Body of pancreas (tissue), 4 donors: ENCODE results near the gene DPH1. TPM values are rescaled to one million over a fixed set of nuclear protein-coding genes. Genes with fewer than 3 reads are reported as not detected.

Source experiments
- ATAC-seq: fragments of 150-250 bp; one replicate; pipeline ENCODE4 v1.9.1; 2016
- DNase-seq, 4 donors: peaks; one replicate each; pipeline ENCODE4 v3.0.0-alpha.2; 2019
- H3K27ac ChIP-seq, 4 donors: fragments of 200-600 bp; sonication (generic); 1 replicate in 3 of 4; 2 replicates in 1 of 4; pipeline versions ENCODE4 v1.5.1 to v1.6.1; 2016 to 2019; ENCODE audit warnings: mild to moderate bottlenecking in 1 of 4, mixed read lengths in 1 of 4, moderate library complexity in 1 of 4
- H3K27me3 ChIP-seq, 2 donors: fragments of 200-600 bp; sonication (generic); one replicate each; pipeline ENCODE4 v1.6.0; 2016; ENCODE audit warnings: mild to moderate bottlenecking in 1 of 2
- H3K36me3 ChIP-seq, 2 donors: fragments of 200-600 bp; sonication (generic); replicated peaks in 1 of 2; 2 replicates each; pipeline ENCODE4 v1.5.1; 2016; ENCODE audit warnings: low read depth in 2 of 2; ENCODE audit not compliant: insufficient read depth in 1 of 2
- H3K4me1 ChIP-seq: fragments of 200-600 bp; sonication (generic); one replicate; pipeline ENCODE4 v1.6.0; 2016
- H3K4me3 ChIP-seq, 2 donors: fragments of 200-600 bp; sonication (generic); 1 replicate in 1 of 2; 2 replicates in 1 of 2; pipeline ENCODE4 v1.5.1; 2016 to 2019
- H3K9me3 ChIP-seq, 3 donors: fragments of 200-600 bp; sonication (generic); 1 replicate in 2 of 3; 2 replicates in 1 of 3; pipeline ENCODE4 v1.5.1; 2016
- CTCF ChIP-seq, 7 experiments: fragments of 450-650 bp in 4 of 7; fragments of 200-600 bp in 3 of 7; sonication (generic) in 3 of 7; IDR thresholded peaks; one replicate each; pipeline ENCODE4 v1.5.1; 2016 to 2019; ENCODE audit warnings: antibody characterized with exemption in 7 of 7
- POLR2A ChIP-seq, 3 donors: fragments of 450-650 bp; IDR thresholded peaks; one replicate each; pipeline ENCODE4 v1.6.1; 2016; ENCODE audit warnings: antibody characterized with exemption in 3 of 3, mild to moderate bottlenecking in 2 of 3
- WGBS, 2 donors: methylation state at CpG; one replicate each; pipeline ENCODE4 v1.1.5; 2017; 5-methylcytosine and 5-hydroxymethylcytosine counted together
- intact Hi-C: fragments of 100-400 bp; cut with DNase I; formaldehyde crosslinking; loops from one replicate; pipeline ENCODE4 v1.15.1; 2023
- total RNA-seq, 2 donors: library from RNA; depleted of rRNA; stranded (reverse); fragments of >200 nt; gene quantifications; one replicate each; pipeline ENCODE4 v1.1.0, GENCODE V29; 2016

The DPH1 gene
- total RNA-seq, 2 donors from 2014 or later: 34.8 to 77.8 TPM

GRCh38 chr17:2019723-2020122, 10.2 kb upstream of the DPH1 start:
- Histone ChIP-seq H3K27ac (no peak overlapping the region), H3K27me3 (no peaks in the 10 kb centered on the region), H3K4me3 (no peak overlapping the region), H3K36me3 (no peaks in the 10 kb centered on the region), H3K4me1 (peaks cover 12% of the 10 kb centered on the region), H3K9me3 (no peaks in the 10 kb centered on the region)
- 69 to 84% methylated on average over 7 to 8 of the region's 8 CpGs for WGBS, 2 donors
- DNase-seq (no peak), ATAC-seq (no peak)
- no peak for TF ChIP-seq CTCF (IDR thresholded peaks at IDR 0.05)
- no peak for TF ChIP-seq POLR2A (IDR thresholded peaks at IDR 0.05)
- intact Hi-C loops: no loop called here

- Histone ChIP-seq H3K27me3 (no peaks in the 10 kb centered on the region), H3K4me3 (no peak overlapping the region), H3K27ac (no peak overlapping the region), H3K9me3 (no peaks in the 10 kb centered on the region), H3K36me3 (no peaks in the 10 kb centered on the region), H3K4me1 (peaks cover 22% of the 10 kb centered on the region)
- no peak for DNase-seq
- TF ChIP-seq POLR2A (IDR thresholded peaks at IDR 0.05): no peak
- TF ChIP-seq CTCF (IDR thresholded peaks at IDR 0.05): no peak
- 55 to 62% methylated on average over 6 to 8 of the region's 8 CpGs for WGBS, 2 donors
- no peak for ATAC-seq
- intact Hi-C loops: no loop called here
Measured at GRCh38 chr17:2020721-2021120, 9.2 kb upstream of the DPH1 start.

GRCh38 chr17:2022647-2023240, 7.2 kb upstream of the DPH1 start:
- Histone ChIP-seq H3K27me3 (no peaks in the 10 kb centered on the region), H3K4me1 (peaks cover 29% of the 10 kb centered on the region), H3K27ac (peak overlapping the region in 1 of 4 donors; percentile 49), H3K4me3 (no peak overlapping the region), H3K9me3 (no peaks in the 10 kb centered on the region), H3K36me3 (no peaks in the 10 kb centered on the region)
- intact Hi-C loops: no loop called here
- no peak for TF ChIP-seq POLR2A (IDR thresholded peaks at IDR 0.05)
- DNase-seq: no peak
- 74 to 84% methylated on average over 12 to 15 of the region's 15 CpGs for WGBS, 2 donors
- ATAC-seq: no peak

- WGBS, 2 donors: 60 to 65% methylated on average over 14 to 16 of the region's 16 CpGs
- H3K36me3 ChIP-seq: no peaks in the 10 kb centered on the region
- no peaks in the 10 kb centered on the region for H3K27me3 ChIP-seq
- H3K4me1 ChIP-seq: peaks cover 29% of the 10 kb centered on the region
- DNase-seq (no peak), ATAC-seq (no peak)
- TF ChIP-seq CTCF (IDR thresholded peaks at IDR 0.05) (no peak), POLR2A (IDR thresholded peaks at IDR 0.05) (no peak)
- H3K27ac ChIP-seq: peak overlapping the region in 1 of 4 donors; percentile 49
- no peaks in the 10 kb centered on the region for H3K9me3 ChIP-seq
- H3K4me3 ChIP-seq: no peak overlapping the region
- intact Hi-C loops: no loop called here
Measured at GRCh38 chr17:2023256-2023655, 6.7 kb upstream of the DPH1 start.

GRCh38 chr17:2023692-2024571, 6.0 kb upstream of the DPH1 start:
- Histone ChIP-seq H3K36me3 (no peaks in the 10 kb centered on the region), H3K27ac (peak overlapping the region in 3 of 4 donors; percentile 47 to 72 (median 53)), H3K27me3 (no peaks in the 10 kb centered on the region), H3K4me3 (peak overlapping the region; percentile 21 to 29), H3K4me1 (peaks cover 29% of the 10 kb centered on the region), H3K9me3 (no peaks in the 10 kb centered on the region)
- TF ChIP-seq POLR2A (IDR thresholded peaks at IDR 0.05): peak in 2 of 3 donors; percentile 13 to 25
- no peak for TF ChIP-seq CTCF (IDR thresholded peaks at IDR 0.05)
- WGBS, 2 donors: 2 to 4% methylated on average over 5 to 78 of the region's 85 CpGs
- DNase-seq (peak; percentile 62 to 84 (median 78)), ATAC-seq (peak; percentile 34)
- intact Hi-C loops: no loop called here
